ENCODE data around the gene MORC2.
A peak's percentile ranks its signal among the peaks of the same experiment; 100 is the strongest.

The MORC2 gene

GRCh38 chr22:30948930-30949342 is 19.6 kb downstream of the MORC2 start:
- DNase-seq, result no peak

- DNase-seq, result no peak
Observed at GRCh38 chr22:30947816-30948454, 20.6 kb downstream of the MORC2 start.

GRCh38 chr22:30947173-30947815 is 21.3 kb downstream of the MORC2 start:
- no peak for DNase-seq

GRCh38 chr22:30946354-30946753 is 22.2 kb downstream of the MORC2 start:
- no peak for DNase-seq

- DNase-seq, result no peak
Observed at GRCh38 chr22:30945653-30946052, 22.9 kb downstream of the MORC2 start.

DNA sequence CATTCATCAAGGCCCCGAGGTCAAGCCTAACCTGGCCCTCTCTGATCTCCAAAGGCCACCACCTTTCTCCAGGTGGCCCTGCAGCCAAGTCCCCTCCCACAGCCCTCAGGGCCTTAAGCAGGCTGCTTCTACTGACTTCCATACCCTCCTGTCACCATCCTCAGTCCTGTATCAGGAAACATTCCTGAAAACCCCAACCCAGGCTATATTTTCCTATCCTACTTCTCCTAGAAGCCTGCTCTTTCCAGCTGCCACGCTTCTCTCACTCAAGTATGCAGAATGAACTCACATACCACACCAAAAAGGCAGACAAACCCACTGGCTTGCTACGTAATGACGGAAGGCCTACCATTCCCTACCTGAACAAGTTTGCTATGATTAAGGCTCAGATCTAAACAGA is 23.6 kb downstream of the MORC2 start:
- DNase-seq, result no peak

- DNase-seq, result peak; percentile 20 to 21
Observed at GRCh38 chr22:30943368-30943767, 25.2 kb downstream of the MORC2 start.

GRCh38 chr22:30941363-30941740 is 27.2 kb downstream of the MORC2 start:
- no peak for DNase-seq

DNA sequence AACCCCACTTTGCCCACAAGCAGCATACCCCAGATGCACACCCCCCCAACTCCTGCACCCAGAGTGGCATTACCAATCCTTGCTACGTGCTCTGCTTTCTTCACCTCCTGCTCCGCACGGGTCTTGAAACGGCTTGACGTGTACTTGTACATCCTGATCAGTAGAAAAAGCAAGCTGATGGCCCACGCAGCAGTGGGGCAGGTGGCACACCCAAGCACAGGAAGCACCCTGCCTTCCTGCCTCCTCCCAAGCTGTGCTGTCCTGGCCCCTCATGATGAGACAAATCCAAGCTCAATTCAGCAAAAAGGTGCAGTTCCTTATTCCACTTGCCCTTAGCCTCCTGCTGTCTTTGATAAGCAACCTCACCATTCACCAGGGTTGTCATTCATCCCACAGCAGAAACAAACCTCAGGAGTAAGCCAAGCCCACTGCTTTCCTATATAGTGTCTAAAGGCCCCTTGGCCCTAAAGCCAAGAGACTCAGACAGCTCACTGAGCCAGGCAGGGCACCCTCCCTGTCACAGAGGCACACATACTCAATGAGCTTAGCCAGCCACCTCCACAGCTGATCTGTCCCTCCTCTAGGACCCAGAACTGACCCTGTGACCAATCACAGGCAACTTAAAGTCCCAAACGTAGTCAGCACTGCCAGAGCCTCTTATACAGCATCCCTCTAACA is 27.8 kb downstream of the MORC2 start:
- DNase-seq, result peak; percentile 41 to 45

DNA sequence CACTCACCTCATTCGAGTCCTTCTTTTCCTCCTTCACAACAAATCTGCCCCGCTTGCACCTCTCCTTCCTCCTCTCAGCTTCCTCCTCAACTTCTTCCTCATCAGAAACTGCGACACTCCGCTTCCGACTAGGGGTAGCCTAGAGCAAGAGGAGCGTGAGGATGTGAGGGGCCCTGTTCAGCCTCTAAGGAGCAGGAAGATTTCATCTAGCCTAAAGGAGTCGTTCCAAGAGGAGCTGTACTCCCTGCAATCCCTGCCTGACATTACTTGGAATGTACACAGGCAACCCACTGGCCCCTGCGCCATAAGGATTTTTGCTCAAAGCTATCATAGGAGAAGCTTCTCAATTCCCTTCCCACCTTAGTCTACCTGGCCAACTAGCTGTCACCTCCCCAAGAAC is 34.5 kb downstream of the MORC2 start:
- DNase-seq, result no peak

DNA sequence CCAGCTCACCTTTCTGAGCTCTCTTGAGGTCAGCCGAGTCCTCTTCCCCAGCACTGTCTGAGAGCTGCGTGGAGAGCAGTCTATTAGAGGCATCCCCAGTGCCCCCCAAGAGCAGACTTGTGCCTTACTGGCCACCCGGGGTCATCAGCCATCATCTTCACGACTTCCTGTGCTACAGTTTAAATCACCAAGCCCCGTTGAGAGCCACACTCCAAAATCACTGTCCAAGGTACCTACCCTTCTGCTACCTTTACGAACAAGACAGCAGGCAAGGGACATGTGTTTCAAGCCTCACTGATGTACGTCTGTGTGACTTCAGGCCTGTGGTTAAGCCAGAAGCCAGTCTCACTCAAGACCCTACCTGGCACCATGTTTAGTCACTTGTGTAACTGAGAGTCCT is 35.1 kb downstream of the MORC2 start:
- DNase-seq, result no peak

- no peak for DNase-seq
Observed at GRCh38 chr22:30932661-30933060, 35.9 kb downstream of the MORC2 start.

DNA sequence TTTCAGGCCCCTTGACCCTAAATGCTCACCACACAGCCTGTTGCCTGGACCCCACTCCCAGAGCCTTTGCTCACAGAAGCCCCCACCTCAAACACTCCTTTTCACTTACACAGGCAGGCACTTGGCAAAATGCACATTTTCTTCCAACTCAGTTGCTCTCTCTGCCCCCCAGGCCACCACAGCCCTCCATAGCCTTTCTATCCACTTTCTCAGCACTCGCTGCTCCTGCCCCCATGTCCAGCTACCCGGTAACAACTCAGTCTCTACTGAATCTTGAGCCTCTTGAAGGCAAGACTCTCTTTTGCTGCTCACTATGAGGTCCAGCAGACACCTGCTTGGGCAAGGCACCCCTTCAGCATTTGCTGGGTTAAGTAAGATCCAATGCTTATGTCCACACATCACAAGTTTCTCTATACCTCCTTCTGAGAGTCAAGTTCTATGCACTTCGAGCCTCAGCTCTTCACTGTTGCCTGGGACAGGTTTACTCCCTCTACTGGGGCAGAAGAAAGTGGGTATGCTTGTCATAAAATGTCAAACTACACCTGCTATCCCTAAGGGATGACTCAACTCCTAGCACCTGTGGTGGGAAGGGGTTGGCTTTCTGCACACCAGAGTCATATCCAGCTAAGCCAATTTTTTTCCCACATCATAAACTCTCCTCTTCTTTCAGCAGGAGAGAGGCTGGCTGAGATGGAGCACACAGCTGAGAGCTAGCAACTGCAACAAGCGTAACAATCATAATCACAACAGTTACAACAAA is 36.9 kb downstream of the MORC2 start:
- no peak for DNase-seq

DNA sequence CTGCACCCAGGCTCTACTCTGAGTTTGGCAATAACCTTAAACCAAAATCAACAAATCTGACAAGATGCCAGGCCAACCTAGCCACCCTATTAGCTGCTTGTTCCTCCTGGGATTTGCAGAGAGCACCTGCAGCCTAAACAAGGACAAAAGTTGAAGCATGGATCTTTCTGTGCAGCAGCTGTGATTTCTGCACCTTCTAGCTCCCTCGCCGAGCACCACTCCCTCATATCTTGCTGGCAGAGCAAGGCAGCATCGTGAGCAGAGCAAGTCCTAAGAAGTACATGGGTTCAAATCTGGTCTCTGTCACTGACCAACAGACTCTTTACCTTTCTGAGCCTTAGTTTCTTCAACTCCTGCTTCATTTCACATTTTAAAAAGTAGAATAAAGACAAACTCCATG is 38.3 kb downstream of the MORC2 start:
- DNase-seq, result no peak

DNA sequence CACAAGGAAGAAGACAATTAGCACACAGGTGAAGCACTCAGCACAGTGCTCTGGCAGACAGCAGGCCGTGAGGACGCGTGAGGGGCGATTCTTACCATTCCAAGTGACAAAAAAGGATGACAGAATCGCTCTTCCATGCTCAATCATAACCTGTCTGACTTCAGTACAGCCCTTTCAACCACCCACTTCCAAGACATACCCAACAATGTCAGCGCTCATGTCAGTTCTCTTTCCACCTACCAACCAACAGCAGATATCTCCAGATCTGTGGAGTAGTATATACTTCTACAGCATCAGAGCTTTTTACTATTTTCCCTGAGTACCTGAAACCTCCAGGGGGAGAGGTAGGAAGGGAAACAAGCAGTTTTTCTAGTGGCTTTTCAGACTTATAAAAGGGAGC is 40.2 kb downstream of the MORC2 start:
- no peak for DNase-seq

DNA sequence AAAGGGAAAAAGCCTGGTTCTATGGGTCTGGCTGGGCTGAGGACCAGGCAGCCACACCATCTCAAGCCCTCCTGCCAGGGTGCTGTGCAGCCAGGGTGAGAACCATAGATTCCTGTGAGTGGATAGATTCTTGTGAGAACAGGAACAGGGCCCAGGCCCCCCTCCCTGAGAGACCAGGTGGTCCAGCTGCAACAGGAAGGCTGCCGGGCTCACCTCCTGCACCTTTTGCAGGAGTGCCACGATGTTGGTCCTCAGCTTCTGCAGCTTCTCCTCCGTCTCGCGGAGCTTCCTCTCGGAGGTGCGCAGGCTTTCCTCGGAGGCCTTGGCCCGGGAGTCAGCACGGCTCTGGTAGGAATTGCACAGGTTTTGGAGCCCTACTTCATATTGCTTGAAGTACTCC is 40.8 kb downstream of the MORC2 start:
- no peak for DNase-seq

- DNase-seq, result no peak
Observed at GRCh38 chr22:30926706-30927105, 41.9 kb downstream of the MORC2 start.

DNA sequence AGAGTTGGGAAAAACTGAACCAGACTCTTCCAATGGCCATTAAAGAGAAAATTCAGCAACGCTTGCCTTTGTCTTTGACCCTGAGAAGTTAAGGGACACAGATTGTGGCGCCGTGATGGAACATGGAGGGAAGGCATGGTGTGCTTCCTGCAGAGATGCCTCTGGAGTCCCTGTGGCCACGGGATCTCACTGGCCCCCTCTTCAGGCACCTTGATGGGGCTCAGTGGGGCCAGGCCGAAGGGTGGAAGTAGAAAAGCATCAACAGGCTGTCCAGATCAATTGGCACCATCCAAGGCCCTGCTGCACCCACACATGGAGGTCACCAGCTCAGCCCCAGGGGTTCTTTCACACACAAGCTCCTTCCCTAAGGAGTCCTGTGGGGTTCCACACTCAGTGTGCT is 42.9 kb downstream of the MORC2 start:
- DNase-seq, result no peak

DNA sequence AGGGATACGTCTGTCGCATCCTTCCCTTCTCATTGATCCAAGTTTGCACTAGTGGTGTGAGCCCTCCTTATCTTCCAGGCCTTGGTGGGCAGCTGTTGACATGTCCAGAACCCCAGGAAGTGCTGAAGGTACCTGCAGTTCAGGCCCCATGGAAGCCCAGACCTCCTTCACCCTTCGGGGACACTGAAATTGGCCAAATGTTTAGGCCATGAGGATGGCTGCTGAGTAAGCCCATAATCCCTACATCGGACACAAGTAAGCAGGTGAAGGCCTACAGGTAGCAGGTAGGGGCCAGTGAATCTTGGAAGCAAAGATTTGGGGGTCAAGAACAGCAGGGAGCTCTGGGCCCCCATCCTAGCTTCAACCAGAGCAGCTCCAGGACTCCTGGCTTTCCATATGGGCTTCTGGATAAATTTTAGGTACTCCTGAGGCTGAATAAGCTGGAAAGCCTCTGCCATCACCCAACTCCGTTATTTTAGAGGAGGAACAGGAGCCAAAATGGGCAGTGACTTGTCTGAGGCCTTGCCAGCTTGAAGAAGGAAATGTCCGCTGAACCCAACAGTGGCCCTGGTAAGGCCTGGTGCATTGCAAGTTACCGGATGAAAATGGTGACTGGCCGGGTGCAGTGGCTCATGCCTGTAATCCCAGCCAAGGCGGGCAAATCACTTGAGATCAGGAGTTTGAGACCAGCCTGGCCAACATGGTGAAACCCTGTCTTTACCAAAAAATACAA is 45.2 kb downstream of the MORC2 start:
- DNase-seq, result no peak

DNA sequence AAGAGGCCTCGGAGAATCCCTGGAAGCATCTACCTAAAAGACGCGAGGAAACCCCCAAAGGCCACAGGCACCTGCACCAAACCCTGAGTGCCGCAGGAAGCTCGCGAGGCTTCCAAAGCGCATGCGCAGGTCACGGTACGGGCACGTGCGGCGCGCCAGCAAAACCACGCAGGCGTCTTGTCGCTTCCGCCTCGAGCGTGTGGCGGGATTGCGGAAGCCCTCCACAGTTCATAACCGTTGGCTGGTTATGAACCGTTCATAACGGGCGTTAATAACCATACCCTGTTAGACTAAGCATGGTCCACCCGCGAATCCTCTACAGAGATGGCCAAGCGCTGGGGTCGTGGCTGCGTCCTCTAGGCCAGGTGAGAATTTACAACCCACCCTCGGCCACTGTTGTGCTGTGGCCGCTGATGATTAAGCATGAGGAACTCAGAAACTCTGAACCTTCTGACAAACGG is 46.4 kb downstream of the MORC2 start:
- peak; percentile 67 to 70 for DNase-seq

- no peak for DNase-seq
Observed at GRCh38 chr22:30921108-30921507, 47.5 kb downstream of the MORC2 start.

DNA sequence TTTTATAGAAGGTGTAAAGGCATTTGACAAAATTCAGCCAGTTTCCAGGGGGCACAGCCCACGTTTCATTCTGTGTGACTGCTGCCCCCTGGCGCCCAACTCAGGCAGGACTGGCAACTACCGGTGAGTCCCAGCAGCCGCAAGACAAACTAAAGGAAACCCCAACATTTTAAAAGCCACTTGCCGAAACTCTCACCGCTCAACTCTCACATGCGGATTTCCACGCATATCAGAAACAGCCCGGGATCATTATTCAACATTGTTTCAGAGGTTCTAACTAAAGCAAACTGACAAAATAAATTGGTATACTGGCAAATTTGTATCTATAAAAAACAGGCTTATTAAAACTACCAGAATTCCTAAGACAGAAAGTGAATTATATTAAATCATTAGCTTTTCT is 48.2 kb downstream of the MORC2 start:
- DNase-seq, result peak; percentile 83 to 86

DNA sequence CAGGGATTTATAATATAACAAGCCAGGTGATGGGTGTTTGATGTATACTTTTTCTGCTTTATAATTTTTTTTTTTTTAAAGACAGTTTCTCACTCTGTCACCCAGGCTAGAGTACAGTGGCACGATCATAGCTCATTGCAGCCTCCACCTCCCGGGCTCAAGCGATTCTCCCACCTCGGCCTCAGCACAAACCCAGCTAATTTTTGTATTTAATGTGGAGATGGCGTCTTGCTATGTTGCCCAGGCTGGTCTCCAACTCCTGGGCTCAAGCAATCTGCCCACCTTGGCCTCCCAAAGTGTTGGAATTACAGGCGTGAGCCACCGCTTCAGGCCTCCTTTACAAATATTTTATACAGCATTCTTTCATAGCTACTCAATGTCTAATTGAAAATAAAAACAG is 48.6 kb downstream of the MORC2 start:
- no peak for DNase-seq

Measured in activated CD4-positive, alpha-beta T cell treated with anti-CD3 and anti-CD28 coated beads, Interleukin-2, amount 50 U/mL, for 4 hours (primary cell).